Panc1 (cell line): ENCODE results near the gene PEAK3. TPM values are rescaled to one million over a fixed set of nuclear protein-coding genes. Genes with fewer than 3 reads are reported as not detected.

Source experiments
- ATAC-seq: fragments of 200-7000 bp; cut with Tn5 transposase; 2 replicates; pipeline ENCODE4 v1.9.1; 2020; ENCODE audit warnings: mild to moderate bottlenecking, moderate library complexity
- BruUV-seq: library from RNA; stranded (reverse); fragments of 400-500 nt; replicated peaks from 2 replicates; lab custom pipeline; 2021; lab: Mats Ljungman, UMichigan
- CTCF ChIA-PET: fragments of 300-600 bp; sonication (Branson Sonifier 250); formaldehyde crosslinking; loops from one replicate; lab custom pipeline; 2022; ENCODE audit warnings: antibody characterized with exemption; lab: Charles Lee
- POLR2A ChIA-PET: fragments of 300-600 bp; sonication (Branson Sonifier 250); formaldehyde crosslinking; loops from one replicate; lab custom pipeline; 2022; ENCODE audit warnings: antibody characterized with exemption; lab: Charles Lee
- DNase-seq: peaks from one replicate; pipeline ENCODE4 v3.0.0-alpha.2; 2010; ENCODE audit warnings: low read depth, low spot score
- H3K27ac ChIP-seq: 2 replicates; pipeline ENCODE4 v1.5.1; 2011; ENCODE audit warnings: mild to moderate bottlenecking, low read length, inconsistent platforms
- H3K27me3 ChIP-seq: fragments of 200-500 bp; sonication (Bioruptor generic); 2 replicates; pipeline ENCODE4 v1.6.0; 2014; ENCODE audit warnings: low read length, inconsistent platforms; ENCODE audit not compliant: control insufficient read depth, insufficient read depth
- H3K36me3 ChIP-seq: fragments of 200-500 bp; sonication (Bioruptor generic); 2 replicates; pipeline ENCODE4 v1.5.1; 2014; ENCODE audit warnings: inconsistent platforms, mild to moderate bottlenecking, low read length, moderate library complexity; ENCODE audit not compliant: control insufficient read depth, insufficient read depth
- H3K4me1 ChIP-seq: 2 replicates; pipeline ENCODE4 v1.5.1; 2011; ENCODE audit warnings: inconsistent platforms, mild to moderate bottlenecking, low read length, moderate library complexity; ENCODE audit not compliant: control insufficient read depth, insufficient read depth
- H3K4me3 ChIP-seq, 2 experiments: 2 replicates each; pipeline ENCODE4 v1.5.1; 2011 to 2012; ENCODE audit warnings: low read depth in 2 of 2, low read length in 2 of 2, mild to moderate bottlenecking in 2 of 2, inconsistent platforms in 1 of 2, moderate library complexity in 1 of 2
- H3K9me3 ChIP-seq: fragments of 200-500 bp; sonication (Bioruptor generic); 2 replicates; pipeline ENCODE4 v1.5.1; 2014; ENCODE audit warnings: low read depth, mild to moderate bottlenecking, inconsistent platforms, low read length, moderate library complexity; ENCODE audit not compliant: control insufficient read depth, insufficient read depth
- CTCF ChIP-seq: fragments of 450-650 bp; IDR thresholded peaks from 2 replicates; pipeline ENCODE4 v1.5.1; 2017; ENCODE audit warnings: mild to moderate bottlenecking
- POLR2AphosphoS5 ChIP-seq: IDR thresholded peaks from 2 replicates; pipeline ENCODE4 v1.6.1; 2012; ENCODE audit warnings: mild to moderate bottlenecking, low read depth, low read length, moderate library complexity
- SIN3A ChIP-seq: IDR thresholded peaks from 2 replicates; pipeline ENCODE4 v1.6.1; 2012; ENCODE audit warnings: low read depth, mild to moderate bottlenecking, low read length, moderate library complexity, borderline replicate concordance; ENCODE audit not compliant: insufficient read depth
- TCF7L2 ChIP-seq: IDR thresholded peaks from 2 replicates; pipeline ENCODE4 v1.6.1; 2011; ENCODE audit warnings: mild to moderate bottlenecking, low read depth, low read length, inconsistent platforms
- in situ Hi-C: cut with HindIII; loops from 2 replicates; pipeline ENCODE4 v1.10.0; 2016; ENCODE audit warnings: low sequenced_read_pairs, low pct_unique_long_range_greater_than_20kb
- intact Hi-C: fragments of 100-400 bp; cut with micrococcal nuclease; formaldehyde crosslinking; loops from one replicate; pipeline ENCODE4 v1.10.0; 2022; ENCODE audit not compliant: unreplicated experiment
- total RNA-seq: library from RNA; stranded (reverse); gene quantifications from one replicate; pipeline ENCODE4 v1.2.1, GENCODE V29; 2021; ENCODE audit not compliant: unreplicated experiment
- TF ChIP-seq, protein P1 (sequence below), 2 experiments: IDR thresholded peaks; 2 replicates each; pipeline ENCODE4 v1.6.1; 2011 to 2012; ENCODE audit warnings: low read depth in 2 of 2, control low read depth in 1 of 2, low read length in 1 of 2, mild to moderate bottlenecking in 1 of 2, moderate library complexity in 1 of 2; ENCODE audit not compliant: insufficient read depth in 1 of 2

The PEAK3 gene
- total RNA-seq, 1 experiment from 2014 or later: not detected

DNA sequence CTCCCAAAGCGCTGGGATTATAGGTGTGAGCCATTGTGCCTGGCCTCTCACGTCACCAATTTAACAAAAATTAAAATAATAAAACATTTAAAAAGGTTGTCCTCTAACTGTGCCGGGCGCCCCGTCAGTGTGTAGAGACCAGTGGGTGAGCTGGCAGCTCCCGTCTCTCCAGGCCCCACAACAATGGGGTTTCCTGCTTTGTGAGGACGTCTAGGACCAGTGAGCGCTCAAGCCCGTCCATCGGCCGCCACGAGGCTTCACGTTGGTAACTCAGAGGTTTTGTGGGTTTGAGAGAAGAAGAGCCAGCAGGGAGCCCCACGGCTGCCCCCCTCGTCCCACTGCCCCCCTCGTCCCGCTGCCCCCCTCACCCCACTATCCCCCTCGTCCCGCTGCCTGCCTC lies 41.7 kb upstream of the PEAK3 start:
- Histone ChIP-seq H3K27ac (no peak overlapping the region), H3K36me3 (no peaks in the 10 kb centered on the region; the same call in 1 of the 2 replicates), H3K4me1 (peaks cover 3% of the 10 kb centered on the region; the same call in 1 of the 2 replicates), H3K9me3 (no peaks in the 10 kb centered on the region), H3K27me3 (no peaks in the 10 kb centered on the region), H3K4me3 (no peak overlapping the region)
- CTCF ChIA-PET: interaction anchor here (0.6 kb wide), 1 partner anchor 67 kb away, joined by 3 read pairs; no protein-coding TSS in a partner anchor
- TF ChIP-seq SIN3A: no peak
- TF ChIP-seq POLR2AphosphoS5: no peak
- no peak for TF ChIP-seq CTCF
- TF ChIP-seq, protein P1, sequence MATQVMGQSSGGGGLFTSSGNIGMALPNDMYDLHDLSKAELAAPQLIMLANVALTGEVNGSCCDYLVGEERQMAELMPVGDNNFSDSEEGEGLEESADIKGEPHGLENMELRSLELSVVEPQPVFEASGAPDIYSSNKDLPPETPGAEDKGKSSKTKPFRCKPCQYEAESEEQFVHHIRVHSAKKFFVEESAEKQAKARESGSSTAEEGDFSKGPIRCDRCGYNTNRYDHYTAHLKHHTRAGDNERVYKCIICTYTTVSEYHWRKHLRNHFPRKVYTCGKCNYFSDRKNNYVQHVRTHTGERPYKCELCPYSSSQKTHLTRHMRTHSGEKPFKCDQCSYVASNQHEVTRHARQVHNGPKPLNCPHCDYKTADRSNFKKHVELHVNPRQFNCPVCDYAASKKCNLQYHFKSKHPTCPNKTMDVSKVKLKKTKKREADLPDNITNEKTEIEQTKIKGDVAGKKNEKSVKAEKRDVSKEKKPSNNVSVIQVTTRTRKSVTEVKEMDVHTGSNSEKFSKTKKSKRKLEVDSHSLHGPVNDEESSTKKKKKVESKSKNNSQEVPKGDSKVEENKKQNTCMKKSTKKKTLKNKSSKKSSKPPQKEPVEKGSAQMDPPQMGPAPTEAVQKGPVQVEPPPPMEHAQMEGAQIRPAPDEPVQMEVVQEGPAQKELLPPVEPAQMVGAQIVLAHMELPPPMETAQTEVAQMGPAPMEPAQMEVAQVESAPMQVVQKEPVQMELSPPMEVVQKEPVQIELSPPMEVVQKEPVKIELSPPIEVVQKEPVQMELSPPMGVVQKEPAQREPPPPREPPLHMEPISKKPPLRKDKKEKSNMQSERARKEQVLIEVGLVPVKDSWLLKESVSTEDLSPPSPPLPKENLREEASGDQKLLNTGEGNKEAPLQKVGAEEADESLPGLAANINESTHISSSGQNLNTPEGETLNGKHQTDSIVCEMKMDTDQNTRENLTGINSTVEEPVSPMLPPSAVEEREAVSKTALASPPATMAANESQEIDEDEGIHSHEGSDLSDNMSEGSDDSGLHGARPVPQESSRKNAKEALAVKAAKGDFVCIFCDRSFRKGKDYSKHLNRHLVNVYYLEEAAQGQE (IDR thresholded peaks at IDR 0.05; ENCODE audit: insufficient read depth in 1 of 2, low read depth in 2 of 2, low read length in 1 of 2): no peak
- no peak for TF ChIP-seq TCF7L2
- no peak for DNase-seq
- in situ Hi-C loops (no loop called here), intact Hi-C loops (no loop called here)
- POLR2A ChIA-PET: no interaction called here
- no TSS peak for BruUV-seq
- no peak for ATAC-seq

DNA sequence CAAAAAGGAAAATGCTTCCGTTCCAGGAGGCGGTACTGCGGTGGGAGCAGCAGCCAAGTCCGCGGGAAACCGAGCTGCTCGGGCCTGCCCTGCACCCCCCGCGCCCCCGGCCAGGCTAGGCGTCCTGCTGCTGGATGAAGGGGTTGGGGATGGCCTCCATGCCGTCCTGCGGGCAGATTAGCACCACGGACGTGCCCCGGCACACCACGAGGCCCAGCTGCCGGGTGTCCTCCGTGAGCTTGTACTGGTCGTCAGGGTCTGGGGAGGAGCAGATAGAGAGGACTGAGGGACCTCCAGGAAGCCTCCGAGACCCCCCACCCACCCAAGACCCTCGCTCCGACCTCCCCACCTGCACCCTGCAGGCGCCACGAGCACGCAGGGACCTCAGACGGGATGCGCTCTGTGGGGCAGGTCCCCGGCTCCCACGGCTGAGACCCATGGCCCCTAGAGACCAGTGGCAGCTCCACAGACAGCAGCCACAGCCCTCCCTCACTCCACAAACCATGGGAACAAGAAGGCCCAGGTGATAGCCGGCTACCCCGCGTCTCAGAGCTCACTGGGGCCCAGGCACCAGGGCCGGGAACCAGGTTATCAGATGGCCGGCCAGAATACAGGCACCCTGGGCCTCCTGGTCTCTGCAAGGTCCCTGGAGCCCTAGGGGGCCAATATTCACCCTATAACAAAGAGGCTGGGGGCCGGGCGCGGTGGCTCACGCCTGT lies 39.7 kb upstream of the PEAK3 start:
- H3K27ac ChIP-seq: no peak overlapping the region
- no peaks in the 10 kb centered on the region for H3K4me1 ChIP-seq
- no peak overlapping the region for H3K4me3 ChIP-seq
- DNase-seq: no peak
- in situ Hi-C loops (no loop called here), intact Hi-C loops (no loop called here)
- ChIA-PET POLR2A (no interaction called here), CTCF (no interaction called here)
- BruUV-seq: no TSS peak
- TF ChIP-seq TCF7L2 (no peak), POLR2AphosphoS5 (no peak), SIN3A (no peak)
- no peak for ATAC-seq
- H3K36me3 ChIP-seq: no peaks in the 10 kb centered on the region
- H3K9me3 ChIP-seq: no peaks in the 10 kb centered on the region
- H3K27me3 ChIP-seq: no peaks in the 10 kb centered on the region

DNA sequence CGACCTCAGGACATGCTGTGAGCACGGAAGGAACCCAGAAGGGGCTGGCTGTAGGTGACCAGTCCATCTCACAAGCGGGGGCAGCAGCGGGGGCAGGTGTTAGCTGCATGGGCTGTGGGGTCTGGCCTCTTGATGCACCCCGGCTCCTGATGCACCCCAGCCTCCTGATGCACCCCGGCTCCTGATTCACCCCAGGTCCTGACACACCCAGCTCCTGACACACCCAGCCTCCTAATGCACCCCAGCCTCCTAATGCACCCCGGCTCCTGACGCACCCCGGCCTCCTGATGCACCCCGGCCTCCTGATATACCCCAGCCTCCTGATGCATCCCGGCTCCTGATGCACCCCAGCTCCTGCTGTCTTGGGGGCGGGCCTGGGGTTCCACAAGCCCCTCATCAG lies 39.0 kb upstream of the PEAK3 start:
- no peaks in the 10 kb centered on the region for H3K27me3 ChIP-seq
- no peak for ATAC-seq
- H3K9me3 ChIP-seq: no peaks in the 10 kb centered on the region
- H3K27ac ChIP-seq: no peak overlapping the region
- no peak overlapping the region for H3K4me3 ChIP-seq
- in situ Hi-C loops (no loop called here), intact Hi-C loops (no loop called here)
- no peaks in the 10 kb centered on the region; the same call in 1 of the 2 replicates for H3K4me1 ChIP-seq
- POLR2A ChIA-PET: interaction anchor here (0.5 kb wide), 1 partner anchor 39 kb away, joined by 5 read pairs; the partner anchor contains the start of gene TMPRSS9
- H3K36me3 ChIP-seq: no peaks in the 10 kb centered on the region
- CTCF ChIA-PET: no interaction called here
- TF ChIP-seq, protein P1 (IDR thresholded peaks at IDR 0.05; ENCODE audit: insufficient read depth in 1 of 2, low read depth in 2 of 2, low read length in 1 of 2): no peak
- TF ChIP-seq POLR2AphosphoS5 (no peak), SIN3A (no peak), TCF7L2 (no peak), CTCF (no peak)
- no TSS peak for BruUV-seq
- DNase-seq: no peak
